BE2C (cell line): ENCODE results near the gene SLC25A39.

Experiments used
- DNase-seq: peaks from one replicate; pipeline ENCODE4 v3.0.0-alpha.2; 2020
- H3K27me3 ChIP-seq: fragments of 250-450 bp; sonication (Bioruptor Pico); 2 replicates; pipeline ENCODE4 v1.5.1; 2020; ENCODE audit warnings: mild to moderate bottlenecking
- H3K36me3 ChIP-seq: fragments of 250-450 bp; sonication (Bioruptor Pico); 2 replicates; pipeline ENCODE4 v1.5.1; 2020; ENCODE audit warnings: mild to moderate bottlenecking
- H3K4me1 ChIP-seq: fragments of 250-450 bp; sonication (Bioruptor Pico); 2 replicates; pipeline ENCODE4 v1.5.1; 2020
- H3K4me3 ChIP-seq: 2 replicates; pipeline ENCODE4 v1.5.1; 2011; ENCODE audit warnings: low read depth, low read length
- H3K9me3 ChIP-seq: fragments of 250-450 bp; sonication (Bioruptor Pico); 2 replicates; pipeline ENCODE4 v1.5.1; 2020
- TF ChIP-seq, protein P1 (sequence below): IDR thresholded peaks from 2 replicates; pipeline ENCODE4 v1.5.1; 2012; ENCODE audit warnings: mild to moderate bottlenecking, low read depth, low read length

The SLC25A39 gene

DNA sequence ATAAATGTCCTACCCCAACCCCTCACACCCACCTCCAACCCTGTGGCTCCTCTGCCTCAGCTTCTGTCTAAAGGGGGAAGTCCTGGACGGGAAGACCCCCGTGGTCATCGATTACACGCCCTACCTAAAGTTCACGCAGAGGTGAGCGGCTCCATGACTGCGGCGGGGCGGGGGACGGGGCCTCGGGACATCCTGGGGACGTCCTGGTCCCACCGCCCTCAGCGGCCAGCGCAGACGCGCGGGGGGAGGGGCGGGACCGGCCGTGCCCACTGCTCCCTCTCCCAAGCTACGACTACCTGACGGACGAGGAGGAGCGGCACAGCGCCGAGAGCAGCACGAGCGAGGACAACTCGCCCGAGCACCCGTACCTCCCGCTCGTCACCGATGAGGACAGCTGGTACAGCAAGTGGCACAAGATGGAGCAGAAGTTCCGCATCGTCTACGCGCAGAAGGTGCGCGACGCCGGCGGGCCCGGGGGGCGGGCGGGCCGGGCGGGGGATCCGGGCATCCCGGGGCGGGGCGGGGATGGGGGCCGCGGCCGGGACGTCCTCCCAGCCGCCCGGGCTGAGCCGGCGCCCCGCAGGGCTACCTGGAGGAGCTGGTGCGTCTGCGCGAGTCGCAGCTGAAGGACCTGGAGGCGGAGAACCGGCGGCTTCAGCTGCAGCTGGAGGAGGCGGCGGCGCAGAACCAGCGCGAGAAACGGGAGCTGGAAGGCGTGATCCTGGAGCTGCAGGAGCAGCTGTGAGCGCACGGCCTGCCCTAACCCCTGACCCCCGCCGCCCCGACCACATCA lies 9.6 kb downstream of the SLC25A39 start:
- TF ChIP-seq, protein P1, sequence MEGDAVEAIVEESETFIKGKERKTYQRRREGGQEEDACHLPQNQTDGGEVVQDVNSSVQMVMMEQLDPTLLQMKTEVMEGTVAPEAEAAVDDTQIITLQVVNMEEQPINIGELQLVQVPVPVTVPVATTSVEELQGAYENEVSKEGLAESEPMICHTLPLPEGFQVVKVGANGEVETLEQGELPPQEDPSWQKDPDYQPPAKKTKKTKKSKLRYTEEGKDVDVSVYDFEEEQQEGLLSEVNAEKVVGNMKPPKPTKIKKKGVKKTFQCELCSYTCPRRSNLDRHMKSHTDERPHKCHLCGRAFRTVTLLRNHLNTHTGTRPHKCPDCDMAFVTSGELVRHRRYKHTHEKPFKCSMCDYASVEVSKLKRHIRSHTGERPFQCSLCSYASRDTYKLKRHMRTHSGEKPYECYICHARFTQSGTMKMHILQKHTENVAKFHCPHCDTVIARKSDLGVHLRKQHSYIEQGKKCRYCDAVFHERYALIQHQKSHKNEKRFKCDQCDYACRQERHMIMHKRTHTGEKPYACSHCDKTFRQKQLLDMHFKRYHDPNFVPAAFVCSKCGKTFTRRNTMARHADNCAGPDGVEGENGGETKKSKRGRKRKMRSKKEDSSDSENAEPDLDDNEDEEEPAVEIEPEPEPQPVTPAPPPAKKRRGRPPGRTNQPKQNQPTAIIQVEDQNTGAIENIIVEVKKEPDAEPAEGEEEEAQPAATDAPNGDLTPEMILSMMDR = no peak
- Histone ChIP-seq H3K27me3 (no peaks in the 10 kb centered on the region), H3K36me3 (peaks cover 31% of the 10 kb centered on the region), H3K9me3 (no peaks in the 10 kb centered on the region), H3K4me3 (no peak overlapping the region), H3K4me1 (peaks cover 6% of the 10 kb centered on the region)
- DNase-seq = no peak

DNA sequence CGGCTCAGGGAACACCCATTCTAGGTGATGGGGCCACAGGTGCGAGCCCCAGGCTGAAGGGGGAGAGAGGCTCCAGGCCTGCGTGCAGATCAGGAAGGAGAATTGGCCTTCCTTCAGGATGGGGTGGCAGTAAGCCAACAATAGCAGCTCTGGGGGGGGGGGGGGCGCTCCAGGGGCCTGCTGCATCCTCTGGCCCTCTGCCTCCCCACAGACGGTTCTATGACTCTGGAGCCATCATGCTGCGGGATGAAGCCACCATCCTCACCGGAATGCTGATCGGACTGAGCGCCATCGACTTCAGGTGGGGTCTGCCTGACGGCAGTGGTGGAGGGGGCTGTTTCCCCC lies 10.1 kb downstream of the SLC25A39 start:
- H3K9me3 ChIP-seq = no peaks in the 10 kb centered on the region
- H3K4me3 ChIP-seq = no peak overlapping the region
- no peaks in the 10 kb centered on the region for H3K27me3 ChIP-seq

DNA sequence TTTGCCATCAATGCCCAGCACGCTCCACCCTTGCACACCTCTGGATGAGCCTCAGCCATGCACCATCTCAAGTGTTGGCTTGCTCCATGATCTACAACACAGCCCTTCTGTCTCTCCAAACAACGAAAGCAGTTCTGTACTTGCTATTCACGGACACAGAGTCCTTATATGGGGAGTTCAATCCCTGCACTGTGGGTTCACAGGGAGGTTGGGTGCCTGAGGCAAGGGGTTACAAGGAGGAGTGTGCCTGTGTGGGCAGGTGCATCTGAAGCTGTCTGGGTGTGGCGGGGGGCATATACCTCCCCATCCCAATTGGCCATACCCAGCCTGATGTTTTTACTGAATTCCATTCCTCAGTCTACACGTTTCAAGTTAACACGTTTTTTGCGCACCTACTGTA lies 10.6 kb downstream of the SLC25A39 start:
- TF ChIP-seq, protein P1 = no peak
- DNase-seq = no peak
- peaks cover 6% of the 10 kb centered on the region for H3K4me1 ChIP-seq
- H3K4me3 ChIP-seq = no peak overlapping the region
- H3K36me3 ChIP-seq = peaks cover 20% of the 10 kb centered on the region
- no peaks in the 10 kb centered on the region for H3K27me3 ChIP-seq
- no peaks in the 10 kb centered on the region for H3K9me3 ChIP-seq

More for the DNA sequence above, 10.1 kb downstream of the SLC25A39 start:
- no peak for DNase-seq
- TF ChIP-seq, protein P1 = no peak
- peaks cover 6% of the 10 kb centered on the region for H3K4me1 ChIP-seq
- peaks cover 25% of the 10 kb centered on the region for H3K36me3 ChIP-seq

DNA sequence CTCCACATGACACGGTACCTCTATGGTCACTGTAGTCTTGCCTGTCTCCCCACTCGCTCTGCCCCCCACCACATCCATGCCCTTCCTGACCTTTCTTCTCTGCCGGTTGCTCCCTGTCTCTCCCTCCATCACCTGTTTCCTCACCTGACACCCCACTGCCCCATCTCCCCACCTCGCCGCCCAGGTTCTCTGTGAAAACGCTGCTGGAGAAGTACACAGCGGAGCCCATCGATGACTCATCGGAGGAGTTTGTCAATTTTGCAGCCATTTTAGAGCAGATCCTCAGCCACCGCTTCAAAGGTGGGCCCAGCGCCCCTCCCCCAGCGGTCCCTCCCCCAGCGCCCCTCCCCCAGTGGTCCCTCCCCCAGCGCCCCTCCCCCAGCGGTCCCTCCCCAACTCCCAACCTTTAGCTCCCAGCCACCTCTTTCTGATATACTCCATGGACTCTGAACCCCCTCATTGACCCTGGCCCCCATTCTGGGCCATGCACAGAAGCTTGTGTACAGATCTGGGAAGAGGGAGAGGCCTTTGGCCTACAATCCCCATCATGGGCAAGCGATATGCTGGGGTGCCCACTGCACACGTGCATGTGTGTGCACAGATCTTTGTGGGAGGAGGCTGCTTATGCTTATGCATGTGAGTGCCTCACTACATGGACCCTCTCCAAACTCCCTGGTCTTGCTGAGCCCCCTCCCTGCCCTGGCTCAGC lies 12.1 kb downstream of the SLC25A39 start:
- H3K36me3 ChIP-seq = peaks cover 13% of the 10 kb centered on the region
- TF ChIP-seq, protein P1 = no peak
- no peak for DNase-seq
- no peaks in the 10 kb centered on the region for H3K27me3 ChIP-seq
- H3K9me3 ChIP-seq = no peaks in the 10 kb centered on the region
- peaks cover 6% of the 10 kb centered on the region for H3K4me1 ChIP-seq
- H3K4me3 ChIP-seq = no peak overlapping the region

DNA sequence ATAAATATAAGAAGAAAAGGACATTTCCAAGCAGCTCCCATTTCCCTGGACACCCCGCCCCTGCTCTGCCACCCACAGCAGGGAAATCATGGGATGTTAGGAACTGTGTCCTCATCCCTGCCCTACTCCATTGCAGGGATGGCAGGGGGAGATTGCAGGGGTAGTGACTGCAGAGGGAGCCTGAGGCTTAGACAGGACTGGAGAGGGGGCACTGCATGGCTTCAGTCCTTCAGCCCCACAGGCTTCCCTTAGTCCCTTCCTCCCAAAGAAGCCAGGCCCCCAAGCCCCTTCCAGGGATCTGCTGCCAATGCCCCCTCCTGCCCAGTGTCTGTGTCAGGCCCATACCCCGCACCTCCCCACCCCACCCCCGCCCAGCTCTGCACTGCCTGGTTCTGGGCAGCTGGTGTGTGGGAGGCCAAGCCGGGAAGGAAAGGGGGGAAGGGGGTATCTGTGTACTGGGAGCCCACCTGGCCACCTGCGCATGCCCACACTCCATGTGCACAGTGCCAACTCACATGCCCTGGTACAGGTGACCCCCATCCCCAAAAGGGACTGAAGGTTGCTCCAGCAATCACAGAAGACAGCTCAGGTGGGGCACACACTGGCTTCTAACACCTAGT lies 13.0 kb downstream of the SLC25A39 start:
- no peak overlapping the region for H3K4me3 ChIP-seq
- peaks cover 6% of the 10 kb centered on the region for H3K4me1 ChIP-seq
- H3K9me3 ChIP-seq = no peaks in the 10 kb centered on the region
- TF ChIP-seq, protein P1 = no peak
- peaks cover 11% of the 10 kb centered on the region for H3K36me3 ChIP-seq
- DNase-seq = no peak
- H3K27me3 ChIP-seq = no peaks in the 10 kb centered on the region
